Right ventricle myocardium inferior (tissue), 1 donor: ENCODE results near the gene FAM234B. TPM values are rescaled to one million over a fixed set of nuclear protein-coding genes. Genes with fewer than 3 reads are reported as not detected.
"Not testable (repeated sequence)": the region's sequence is repeated elsewhere in the genome, so short reads cannot be mapped to it uniquely, and the experiment has no call there.

Experiments
- ATAC-seq: fragments of 200-7000 bp; cut with Tn5 transposase; one replicate; pipeline ENCODE4 v1.9.1; 2020; ENCODE audit warnings: mild to moderate bottlenecking, moderate library complexity
- DNase-seq: peaks from one replicate; pipeline ENCODE4 v3.0.0; 2021; ENCODE audit errors: missing footprints
- intact Hi-C: fragments of 100-400 bp; cut with DNase I; formaldehyde crosslinking; loops from one replicate; pipeline ENCODE4 v1.11.0; 2022
- total RNA-seq: library from RNA; stranded (reverse); fragmentation: NEBNext Ultra II Directional; extraction: Animal tissue kit (Norgen Biotek cat#: 25700); gene quantifications from one replicate; pipeline ENCODE4 v1.2.1, GENCODE V29; 2021
- donor health status: DM: no; HTN: yes; CAD: no; lungs with severe emphysema.

The FAM234B gene
- total RNA-seq, 1 donor from 2014 or later = 2.4 TPM

GRCh38 chr12:13044906-13045299, 722 bp downstream of the FAM234B start:
- intact Hi-C loops = no loop called here
- DNase-seq = no peak
- no peak for ATAC-seq

DNA sequence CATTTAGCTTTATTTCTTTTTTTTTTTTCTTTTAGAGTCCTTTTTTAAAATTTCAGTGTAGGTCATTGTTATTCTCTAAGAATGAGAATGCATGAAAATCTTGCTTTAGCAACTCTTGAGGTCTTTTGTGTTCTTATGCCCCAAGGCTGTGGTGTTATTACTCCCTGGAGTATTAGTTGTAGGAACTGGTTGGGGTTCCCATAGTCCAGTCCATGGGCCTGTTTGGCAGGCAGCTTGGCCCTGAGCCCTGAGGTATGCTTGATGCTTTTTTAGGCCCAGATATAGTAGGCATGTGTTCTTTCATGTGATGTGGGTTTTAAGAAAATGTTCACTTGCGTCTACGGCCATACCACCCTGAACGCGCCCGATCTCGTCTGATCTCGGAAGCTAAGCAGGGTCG, 1.6 kb downstream of the FAM234B start:
- no peak for ATAC-seq
- intact Hi-C loops = no loop called here

DNA sequence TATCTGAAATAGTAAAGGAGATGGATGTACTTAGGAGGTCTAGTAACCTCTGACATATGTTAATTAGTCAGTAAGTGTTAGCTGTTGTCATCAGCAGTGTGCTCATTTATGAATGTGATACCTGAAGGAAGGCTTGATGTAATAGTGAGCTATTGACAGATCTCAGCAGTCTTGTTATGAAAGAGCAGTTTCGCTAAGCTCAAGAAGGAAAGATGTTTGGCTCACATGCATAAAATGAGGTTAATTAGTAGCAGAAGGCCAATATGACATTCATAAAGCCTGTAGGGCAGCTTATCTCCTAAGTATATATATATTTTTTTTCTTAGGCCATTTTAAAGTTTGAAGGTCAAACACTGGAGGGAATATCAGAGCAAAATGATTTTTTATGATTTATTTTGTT, 2.8 kb downstream of the FAM234B start:
- ATAC-seq (no peak), DNase-seq (no peak)
- intact Hi-C loops = no loop called here

More for the DNA sequence above, 1.6 kb downstream of the FAM234B start:
- no peak for DNase-seq

GRCh38 chr12:13049816-13050215, 5.6 kb downstream of the FAM234B start:
- intact Hi-C loops = no loop called here
- DNase-seq (no peak), ATAC-seq (no peak)

DNA sequence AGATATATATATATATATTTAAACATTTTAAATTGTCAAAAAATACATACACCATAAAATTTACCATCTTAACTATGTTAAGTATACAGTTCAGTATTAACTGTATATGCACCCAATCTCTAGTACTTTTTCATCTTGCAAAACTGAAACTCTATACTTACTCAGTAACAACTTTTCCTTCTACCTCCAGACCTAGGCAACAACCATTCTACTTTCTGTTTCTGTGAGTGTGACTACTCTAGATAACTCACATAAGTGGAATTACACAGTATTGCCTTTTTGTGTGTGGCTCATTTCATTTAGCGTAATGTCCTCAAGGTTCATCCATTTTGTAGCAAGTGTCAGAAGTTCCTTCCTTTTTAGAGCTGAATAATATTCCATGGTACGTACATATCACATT, 8.2 kb downstream of the FAM234B start:
- ATAC-seq (no peak), DNase-seq (no peak)
- intact Hi-C loops = no loop called here

DNA sequence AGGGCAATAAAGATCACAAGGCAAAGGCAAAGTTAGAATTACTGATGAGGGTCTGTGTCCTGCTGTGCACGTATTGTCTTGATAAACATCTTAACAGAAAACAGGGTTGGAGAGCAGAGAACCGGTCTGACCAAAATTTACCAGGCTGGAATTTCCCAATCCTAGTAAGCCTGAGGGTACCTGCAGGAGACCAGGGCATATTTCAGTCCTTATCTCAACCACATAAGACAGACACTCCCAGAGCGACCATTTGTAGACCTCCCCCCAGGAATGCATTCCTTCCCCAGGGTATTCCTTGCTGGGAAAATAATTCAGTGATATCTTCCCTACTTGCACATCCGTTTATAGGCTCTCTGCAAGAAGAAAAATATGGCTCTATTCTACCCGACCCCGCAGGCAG, 9.4 kb downstream of the FAM234B start:
- ATAC-seq, intact Hi-C loops, DNase-seq: not testable (repeated sequence)

- intact Hi-C loops = no loop called here
- ATAC-seq (no peak), DNase-seq (no peak)
Observed at GRCh38 chr12:13060581-13060980, 16.4 kb downstream of the FAM234B start.

DNA sequence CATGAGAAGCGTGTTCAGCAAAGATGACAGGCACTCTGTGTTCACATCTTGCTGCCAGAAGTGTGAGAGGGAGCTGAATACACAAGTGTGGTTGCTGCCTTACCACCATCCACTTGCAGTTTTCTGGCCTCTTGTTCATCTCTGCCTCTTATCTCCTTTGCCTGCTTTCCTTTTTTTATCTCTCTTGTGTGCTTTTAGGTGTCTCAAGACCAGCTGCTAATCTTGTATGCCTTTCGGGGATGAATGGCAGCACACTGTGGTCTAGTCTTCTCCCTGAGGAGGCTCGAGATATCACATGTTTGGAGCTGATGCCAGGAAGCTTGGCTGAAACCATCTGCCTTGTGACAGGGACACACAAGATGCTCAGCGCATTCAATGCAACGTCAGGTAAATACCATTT, 17.2 kb downstream of the FAM234B start:
- no peak for ATAC-seq
- no peak for DNase-seq
- intact Hi-C loops = no loop called here

- ATAC-seq (no peak), DNase-seq (no peak)
- intact Hi-C loops = no loop called here
Observed at GRCh38 chr12:13062669-13063068, 18.5 kb downstream of the FAM234B start.

GRCh38 chr12:13066014-13066413, 21.8 kb downstream of the FAM234B start:
- intact Hi-C loops = no loop called here
- ATAC-seq (no peak), DNase-seq (no peak)

DNA sequence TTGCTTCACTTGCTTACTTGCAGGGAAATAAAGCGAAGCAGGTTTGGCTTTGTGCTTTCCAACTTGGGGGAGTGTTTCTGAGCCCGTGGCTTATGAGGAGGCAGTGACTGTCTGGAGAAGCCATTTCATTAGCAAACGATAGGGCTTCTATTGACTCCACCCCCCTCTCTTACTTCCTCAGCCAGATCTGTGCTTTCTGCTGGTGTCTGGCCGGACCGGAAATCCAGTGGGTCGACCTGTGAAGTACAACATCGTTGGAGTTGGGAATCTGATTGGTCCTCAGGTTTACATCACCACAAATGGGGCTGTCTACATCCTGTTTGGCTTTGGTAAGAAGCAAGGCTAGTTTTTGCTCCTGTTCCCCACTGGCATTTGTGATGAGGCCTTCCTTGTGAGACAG, 22.3 kb downstream of the FAM234B start:
- DNase-seq = no peak
- no peak for ATAC-seq
- intact Hi-C loops = no loop called here

DNA sequence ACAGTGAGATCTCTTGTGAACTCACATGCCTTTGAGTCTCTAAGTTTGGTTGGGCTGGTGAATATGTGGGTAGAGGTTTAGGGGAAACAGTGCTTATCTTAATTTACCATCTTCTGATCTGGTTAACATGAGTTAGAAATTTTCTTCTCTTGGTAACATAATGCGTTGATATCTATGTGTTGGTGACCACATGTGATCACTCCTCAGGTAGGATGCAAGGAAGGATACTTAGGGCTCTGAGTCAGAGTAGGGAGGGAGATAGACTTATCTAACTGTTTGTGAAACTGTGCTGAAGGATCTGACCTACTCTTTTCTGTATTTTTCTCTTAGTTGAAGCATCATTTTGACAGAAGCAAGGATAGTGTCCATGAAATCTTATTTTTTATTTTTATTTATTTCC, 23.1 kb downstream of the FAM234B start:
- no peak for DNase-seq
- intact Hi-C loops = no loop called here
- ATAC-seq = no peak

GRCh38 chr12:13069380-13069779, 25.2 kb downstream of the FAM234B start:
- ATAC-seq (no peak), DNase-seq (peak; percentile 62)
- intact Hi-C loops = no loop called here

DNA sequence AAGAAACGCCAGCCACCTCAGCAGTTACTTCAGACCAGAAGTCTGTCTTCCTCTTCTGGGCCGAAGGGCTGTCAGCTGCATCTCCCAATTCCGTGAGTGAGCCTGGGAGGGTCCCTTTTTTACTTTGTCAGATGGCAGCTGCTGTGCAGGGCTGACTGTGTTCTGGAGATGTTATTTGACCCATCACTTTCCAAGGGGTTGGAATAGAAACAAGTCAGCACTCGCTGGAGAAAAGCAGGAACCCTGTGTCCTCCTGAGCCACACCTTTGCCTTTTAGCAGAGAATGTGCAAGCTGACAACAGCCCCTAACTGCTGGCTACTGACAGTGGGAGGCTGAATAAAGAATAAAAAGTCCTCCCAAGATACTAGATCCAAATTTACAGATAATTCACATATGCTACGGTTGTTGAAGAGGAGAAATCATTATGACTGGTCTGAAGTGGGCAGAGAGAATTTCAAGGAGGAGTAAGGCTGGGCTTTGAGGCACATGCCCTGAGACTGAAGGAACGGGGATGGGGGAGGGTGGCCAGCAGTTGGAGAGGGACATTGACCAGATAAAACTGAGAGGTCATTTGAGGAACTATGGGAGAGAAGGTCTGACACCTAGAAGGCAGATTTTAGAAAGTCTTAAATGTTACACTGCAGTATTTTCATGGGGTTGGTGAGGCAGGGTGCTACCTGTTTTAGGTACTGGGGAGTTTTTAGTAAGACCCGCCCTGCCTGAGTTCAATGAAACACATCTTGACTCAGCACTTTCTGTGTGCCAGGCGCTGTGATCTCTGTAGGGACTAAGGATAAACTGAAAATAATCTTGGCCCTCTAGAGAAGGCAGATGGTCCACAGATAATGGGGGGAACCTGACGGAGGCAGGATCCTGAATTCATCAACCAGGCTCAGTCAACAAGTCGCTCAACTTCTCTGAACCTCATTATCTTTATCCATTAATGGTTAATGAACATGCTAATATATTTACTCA, 27.4 kb downstream of the FAM234B start:
- intact Hi-C loops = no loop called here
- DNase-seq (no peak), ATAC-seq (no peak)

GRCh38 chr12:13073173-13073572, 29.0 kb downstream of the FAM234B start:
- intact Hi-C loops = no loop called here
- ATAC-seq (no peak), DNase-seq (no peak)

DNA sequence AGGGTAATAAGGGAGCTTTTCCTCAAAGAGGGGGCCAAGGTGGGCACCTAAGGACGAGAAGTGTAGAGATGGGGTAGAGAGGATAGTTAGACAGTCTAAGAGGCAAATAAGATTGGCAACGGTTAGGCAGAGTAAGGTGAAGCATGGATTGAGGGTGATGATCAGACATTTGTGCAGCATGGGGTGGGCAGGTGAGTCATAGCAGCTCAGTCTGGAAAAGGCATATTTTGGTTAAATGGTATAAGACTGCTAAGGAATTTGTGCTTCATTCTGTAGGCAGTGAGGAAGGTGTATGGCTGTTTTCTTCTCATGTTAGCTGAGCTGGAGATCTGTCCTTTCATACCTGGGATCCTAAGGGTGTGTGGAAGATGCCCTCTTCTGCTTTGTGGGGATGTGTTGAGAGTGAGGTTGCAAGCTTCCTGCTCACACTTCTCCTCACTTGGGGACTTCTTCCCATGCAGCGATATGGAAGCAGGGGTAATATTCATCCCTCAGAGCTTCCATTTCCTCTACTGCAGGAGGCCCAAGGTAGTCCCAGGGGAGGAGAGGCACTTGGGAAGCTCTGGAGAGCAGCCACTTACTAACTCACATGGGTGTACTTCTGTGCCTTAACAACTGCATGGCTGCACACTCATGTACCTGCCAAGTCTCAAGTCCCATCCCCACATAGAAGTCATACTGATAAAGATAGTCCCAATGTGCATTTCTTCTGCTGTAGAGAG, 30.4 kb downstream of the FAM234B start:
- intact Hi-C loops = no loop called here
- ATAC-seq = no peak
- DNase-seq = no peak

DNA sequence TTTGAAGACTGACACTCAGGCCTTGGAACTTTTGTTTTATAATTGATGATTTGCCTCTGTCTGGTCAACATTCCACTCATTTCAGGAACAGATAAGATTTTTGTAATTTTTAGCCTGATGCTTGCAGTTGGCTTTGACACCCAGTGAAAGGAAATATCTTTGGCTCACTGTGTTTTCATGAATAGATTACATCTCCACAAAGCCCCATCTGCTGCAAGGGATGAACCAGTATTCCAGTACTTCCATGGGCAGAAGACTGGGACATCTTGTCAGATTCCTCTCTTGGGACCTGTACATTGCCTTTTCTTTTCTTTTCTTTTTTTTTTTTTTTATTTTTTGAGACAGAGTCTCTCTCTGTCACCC, 30.9 kb downstream of the FAM234B start:
- ATAC-seq (no peak), DNase-seq (no peak)
- intact Hi-C loops = no loop called here

- intact Hi-C loops = no loop called here
- ATAC-seq (no peak), DNase-seq (no peak)
Observed at GRCh38 chr12:13075786-13076570, 31.8 kb downstream of the FAM234B start.

DNA sequence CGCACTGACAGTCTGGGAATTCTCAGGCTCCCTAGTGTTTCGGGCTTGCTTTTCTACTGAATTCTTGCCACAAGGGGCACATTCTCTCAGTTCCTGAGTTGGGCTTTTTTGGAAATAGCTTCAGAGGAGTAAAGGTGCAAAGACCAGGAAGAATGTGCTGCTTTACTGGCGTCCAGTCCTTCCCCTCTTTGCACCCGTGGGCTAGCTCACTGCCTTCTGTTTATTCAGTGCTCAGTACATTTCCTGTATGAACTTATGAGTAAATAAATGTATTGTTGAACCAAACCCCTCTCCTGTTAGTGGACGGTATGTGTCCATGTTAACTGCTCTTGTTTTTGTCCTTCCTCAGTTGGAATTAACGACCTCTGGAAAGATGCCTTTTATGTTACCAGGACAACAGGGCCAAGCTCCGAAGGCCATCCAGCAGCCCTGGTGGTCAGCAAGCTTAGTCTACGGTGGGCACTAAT, 35.3 kb downstream of the FAM234B start:
- ATAC-seq = no peak
- DNase-seq = no peak
- intact Hi-C loops = no loop called here
